NCI-H82 treated with DMSO at 0.1 percent for 48 hours (cell line): Measurements from ENCODE around the gene CTIF.

Experiments used
- DNase-seq: peaks from one replicate; lab custom pipeline; 2025; ENCODE audit not compliant: unreplicated experiment; lab: John Stamatoyannopoulos, UW

CTIF gene

DNA sequence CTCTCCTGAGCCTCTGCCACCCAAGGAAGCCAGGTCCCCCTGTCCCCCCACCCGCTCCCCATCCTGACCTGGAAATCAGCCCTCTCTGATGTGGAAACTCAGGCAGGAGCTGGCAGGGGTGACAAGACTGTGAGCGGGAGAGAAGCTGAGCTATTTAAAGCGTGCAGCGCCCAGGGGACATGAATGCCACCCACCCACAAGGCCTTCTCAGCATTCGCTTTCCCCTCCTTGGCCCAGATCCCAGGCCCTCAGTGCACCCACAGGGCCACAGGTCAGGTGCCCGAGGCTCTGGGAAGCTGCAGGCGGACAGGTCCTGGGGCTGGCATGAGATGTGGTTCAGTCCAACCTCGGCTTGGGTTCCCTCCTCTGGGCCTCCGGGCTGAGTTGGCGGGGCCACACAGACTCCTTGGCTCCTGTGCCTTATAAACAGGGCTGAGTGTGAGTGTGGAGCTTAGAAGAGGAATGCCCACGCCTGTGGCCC is 243.6 kb downstream of the CTIF start:
- DNase-seq, result no peak

DNA sequence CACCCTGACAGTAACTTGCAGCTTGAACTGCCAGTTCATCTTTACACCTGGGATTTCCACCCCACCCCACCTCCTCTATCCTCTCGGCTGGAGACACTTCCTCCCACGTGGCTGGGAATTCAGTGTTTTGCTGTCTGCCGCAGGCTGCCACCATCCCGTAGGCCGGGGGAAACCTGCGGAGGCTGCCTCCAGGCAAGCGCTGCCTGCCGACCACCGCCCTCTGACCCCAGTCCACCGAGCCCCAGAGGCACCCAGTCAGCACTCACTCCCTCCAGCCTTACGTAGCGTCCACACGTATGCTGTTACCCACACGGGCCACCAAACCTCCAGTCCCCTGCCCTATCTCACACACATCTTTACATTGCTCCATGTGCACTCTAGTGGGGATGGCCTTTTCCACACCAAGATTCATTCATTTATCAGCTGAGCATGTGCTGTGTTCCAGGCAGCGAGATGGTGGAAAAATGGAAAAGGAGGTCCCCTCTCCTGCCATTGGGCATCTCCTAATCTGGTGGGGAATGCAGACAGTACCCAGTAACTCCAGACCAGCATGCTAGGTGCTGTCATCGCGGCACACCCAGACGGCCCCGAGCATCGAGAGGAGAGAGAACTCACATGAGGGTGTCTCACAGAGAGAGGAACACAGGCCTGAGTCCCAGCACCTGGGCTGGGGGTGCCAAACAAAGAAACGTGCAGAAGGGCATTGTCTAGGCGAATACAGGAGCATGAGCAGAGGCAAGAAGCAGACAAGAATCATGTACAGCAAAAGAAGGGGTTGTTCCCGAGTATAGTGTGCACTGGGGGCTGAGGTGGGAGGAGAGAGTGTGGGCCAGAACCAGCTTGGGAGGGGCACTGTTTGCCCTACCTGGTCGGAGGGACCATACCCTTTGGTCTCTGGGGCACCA is 245.0 kb downstream of the CTIF start:
- DNase-seq, result no peak

GRCh38 chr18:48784656-48785055 is 245.8 kb downstream of the CTIF start:
- DNase-seq, result no peak

DNA sequence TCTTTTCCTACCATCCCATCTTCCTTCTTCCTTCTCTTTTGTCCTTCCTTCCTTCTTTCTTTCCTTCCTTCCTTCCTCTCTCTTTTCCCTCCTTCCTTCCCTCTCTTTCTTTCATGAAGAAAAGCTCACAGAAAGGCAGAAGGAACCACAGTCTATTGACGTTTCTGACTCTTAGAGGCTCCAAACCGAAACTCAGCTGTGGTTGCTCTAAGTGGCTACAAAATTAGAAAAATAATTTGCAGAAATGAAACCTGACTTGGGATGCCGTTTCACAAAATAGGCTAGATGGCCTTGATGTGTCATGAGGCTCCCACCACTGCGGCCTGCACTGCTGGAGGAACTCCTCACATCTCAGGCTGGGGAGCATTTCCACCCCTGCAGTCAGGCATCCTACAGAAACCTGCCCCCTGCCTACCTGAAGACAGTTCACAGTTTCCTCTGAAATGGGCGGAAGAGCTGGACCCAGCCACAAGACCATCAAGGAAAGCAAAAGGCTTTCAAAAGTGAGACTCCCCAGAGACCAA is 246.3 kb downstream of the CTIF start:
- DNase-seq, result no peak

DNA sequence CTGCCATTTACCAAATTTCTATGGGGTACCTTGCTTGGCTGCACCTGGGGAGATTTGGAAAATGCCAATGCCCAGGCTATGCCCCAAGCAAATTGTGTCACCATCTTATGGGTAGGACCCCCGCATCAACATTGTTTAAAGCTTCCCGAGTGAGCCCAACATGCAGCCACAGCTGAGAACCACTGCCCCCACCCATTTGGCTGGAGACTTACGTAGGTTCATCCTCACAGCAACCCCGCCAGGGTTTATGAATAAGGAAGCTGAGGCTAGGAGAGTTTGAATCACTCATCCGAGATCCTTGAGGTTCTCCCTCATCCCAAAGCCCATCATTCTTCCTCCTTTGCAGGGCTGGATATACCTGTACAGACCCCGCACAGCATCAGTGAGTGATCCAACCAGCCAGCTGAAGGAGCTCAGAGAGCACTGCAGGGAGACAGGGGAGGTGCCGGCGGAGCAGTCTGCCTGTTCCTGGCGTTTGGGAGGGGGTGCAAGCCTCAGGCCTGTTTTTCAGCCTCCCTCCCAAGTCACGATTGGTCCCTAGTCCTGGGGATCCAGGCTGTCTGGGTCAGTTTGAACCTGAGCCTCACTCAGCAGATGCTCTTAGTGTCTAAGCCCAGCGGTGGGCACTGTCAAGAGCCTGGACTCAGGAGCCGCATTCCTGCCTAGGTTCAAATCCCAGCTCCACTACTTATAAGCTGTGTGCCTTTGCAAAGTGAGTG is 247.1 kb downstream of the CTIF start:
- no peak for DNase-seq

GRCh38 chr18:48786455-48787202 is 247.8 kb downstream of the CTIF start:
- no peak for DNase-seq

DNA sequence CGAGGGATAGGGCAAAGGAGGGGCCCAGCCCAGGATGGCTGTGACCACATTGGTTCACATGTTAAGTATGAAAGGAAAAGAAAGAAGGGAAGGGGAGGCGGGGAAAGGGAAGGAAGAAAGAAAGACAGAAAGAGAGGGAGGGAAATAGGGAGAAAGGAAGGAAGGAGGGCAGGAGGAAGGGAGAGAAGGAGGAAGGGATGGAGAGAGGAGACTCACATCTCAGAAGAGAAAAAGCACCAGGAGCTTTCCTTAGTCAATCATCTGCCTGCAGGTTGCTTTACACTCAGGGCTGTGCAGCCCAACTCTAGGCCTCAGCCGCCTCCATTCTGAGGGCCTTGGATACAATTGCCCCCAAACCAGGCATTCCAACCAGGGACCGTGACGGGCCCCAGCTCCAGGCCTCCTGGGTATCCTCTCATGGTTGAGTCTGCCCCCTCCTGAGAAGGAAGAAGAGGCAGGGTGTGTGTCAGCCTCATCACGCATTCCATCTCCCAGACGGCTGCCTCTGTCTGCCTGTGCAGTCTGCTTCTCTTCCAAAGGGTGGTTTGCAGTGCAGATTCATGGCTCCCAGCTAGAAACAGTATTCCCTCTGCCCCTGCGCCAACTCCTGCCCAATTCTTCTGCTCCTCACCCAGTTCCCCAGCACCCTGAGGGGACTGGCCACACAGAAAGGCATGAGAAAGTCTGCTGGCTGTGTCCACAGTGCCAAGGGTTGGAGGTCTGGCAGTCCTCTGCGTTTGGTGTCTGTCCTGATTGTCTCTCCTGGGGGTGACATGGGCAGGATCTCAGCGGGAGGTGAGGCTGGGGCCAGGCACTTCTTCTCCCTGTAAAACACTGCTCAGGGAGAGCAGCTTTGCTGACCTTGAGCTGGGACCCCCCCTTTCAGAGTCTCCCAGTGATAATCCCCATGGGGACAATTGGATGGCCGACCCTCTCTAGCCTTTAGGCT is 248.6 kb downstream of the CTIF start:
- DNase-seq, result no peak

- no peak for DNase-seq
Measured at GRCh38 chr18:48788373-48788772, 249.5 kb downstream of the CTIF start.

DNA sequence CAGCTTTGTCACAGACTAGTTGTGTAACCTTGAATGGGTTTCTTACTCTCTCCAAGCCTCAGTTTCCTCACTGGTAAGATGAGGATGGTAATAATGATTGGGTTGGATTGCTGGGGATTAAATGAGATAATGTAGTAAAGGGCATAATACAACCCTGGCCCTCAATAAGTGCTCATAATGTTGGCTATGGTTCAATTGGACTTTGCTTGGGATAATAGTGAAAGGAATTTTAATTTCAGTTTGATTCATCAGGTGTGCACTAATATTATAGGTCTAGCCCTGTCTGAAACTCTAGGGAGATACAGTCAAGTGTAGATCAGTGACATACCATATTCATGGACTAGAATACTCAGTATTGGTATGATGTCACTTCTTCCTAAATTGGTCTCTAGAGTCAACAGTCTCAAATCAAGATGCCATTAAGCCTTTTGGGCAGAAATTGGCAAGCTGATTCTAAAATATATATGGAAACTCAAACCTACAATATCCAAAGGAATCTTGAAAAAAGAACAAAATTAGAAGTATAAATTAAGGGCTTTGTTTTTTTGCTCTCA is 250.5 kb downstream of the CTIF start:
- no peak for DNase-seq

DNA sequence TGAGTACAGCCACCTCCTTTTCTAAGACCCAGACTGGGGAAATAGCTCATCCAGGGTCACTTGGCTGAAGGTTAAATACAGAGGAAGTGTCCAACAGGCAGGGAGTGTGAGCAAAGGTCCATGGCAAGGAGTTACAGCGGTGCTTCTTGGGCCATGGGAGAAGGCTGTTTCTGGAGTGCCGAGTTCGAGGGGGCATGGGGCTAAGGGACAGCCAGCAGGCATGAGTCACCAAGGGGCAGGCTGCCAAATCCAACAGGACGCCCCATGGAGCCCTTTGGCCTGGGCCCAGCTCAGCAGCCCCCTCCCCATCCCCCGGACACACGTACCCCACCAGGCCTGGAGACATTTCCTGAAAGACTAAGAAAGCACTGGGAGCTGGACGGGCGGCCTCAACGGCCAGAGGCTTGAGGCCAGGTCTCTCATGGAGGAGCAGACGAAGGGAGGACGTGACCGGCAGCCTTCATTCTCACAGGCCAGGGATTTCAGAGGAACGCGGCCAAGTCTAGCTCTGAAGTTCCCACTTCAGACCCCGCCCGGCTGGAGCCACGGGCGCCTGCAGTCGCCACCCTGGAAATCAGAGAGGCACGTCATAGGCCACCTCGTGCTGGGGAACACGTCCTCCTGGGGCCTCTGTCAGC is 251.5 kb downstream of the CTIF start:
- DNase-seq, result no peak

DNA sequence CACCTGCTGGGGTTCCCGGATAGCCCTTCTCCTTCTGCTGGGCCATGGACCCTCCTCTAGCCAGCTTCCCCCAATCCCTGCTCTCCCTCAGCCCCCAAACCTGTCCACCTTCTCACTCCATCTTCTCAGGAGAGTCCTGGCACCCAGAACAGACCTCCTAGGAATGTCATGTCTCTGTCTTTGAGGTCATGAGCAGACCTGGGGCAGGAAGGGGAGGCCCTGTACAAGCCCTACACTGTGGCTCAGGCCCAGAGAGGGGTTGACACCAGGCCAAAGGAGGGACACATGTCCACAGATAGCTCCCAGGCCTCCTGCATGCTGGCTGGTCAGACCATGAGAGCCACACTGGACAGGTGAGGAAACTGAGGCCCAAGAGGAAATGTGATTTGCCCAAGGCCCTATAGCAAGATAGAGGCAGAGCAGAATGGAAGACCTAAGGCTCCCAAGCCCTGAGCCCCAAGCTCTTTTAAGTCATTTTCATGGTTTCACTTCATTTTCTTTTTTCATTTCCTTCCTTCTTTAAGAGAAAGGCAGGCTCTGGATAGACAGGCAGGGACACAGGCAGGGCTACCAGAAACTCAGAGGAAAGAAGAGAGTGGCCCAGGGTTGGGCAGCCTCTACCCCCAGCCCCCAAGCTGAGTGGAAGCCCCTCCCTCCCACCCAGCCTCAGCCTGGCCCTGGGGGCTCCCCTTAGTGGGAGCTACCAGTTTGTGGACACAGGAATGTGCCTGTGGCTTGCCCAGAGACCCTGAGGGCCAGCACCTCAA is 252.2 kb downstream of the CTIF start:
- DNase-seq, result no peak

- no peak for DNase-seq
Measured at GRCh38 chr18:48791636-48792105, 252.8 kb downstream of the CTIF start.

GRCh38 chr18:48792141-48792540 is 253.3 kb downstream of the CTIF start:
- no peak for DNase-seq

DNA sequence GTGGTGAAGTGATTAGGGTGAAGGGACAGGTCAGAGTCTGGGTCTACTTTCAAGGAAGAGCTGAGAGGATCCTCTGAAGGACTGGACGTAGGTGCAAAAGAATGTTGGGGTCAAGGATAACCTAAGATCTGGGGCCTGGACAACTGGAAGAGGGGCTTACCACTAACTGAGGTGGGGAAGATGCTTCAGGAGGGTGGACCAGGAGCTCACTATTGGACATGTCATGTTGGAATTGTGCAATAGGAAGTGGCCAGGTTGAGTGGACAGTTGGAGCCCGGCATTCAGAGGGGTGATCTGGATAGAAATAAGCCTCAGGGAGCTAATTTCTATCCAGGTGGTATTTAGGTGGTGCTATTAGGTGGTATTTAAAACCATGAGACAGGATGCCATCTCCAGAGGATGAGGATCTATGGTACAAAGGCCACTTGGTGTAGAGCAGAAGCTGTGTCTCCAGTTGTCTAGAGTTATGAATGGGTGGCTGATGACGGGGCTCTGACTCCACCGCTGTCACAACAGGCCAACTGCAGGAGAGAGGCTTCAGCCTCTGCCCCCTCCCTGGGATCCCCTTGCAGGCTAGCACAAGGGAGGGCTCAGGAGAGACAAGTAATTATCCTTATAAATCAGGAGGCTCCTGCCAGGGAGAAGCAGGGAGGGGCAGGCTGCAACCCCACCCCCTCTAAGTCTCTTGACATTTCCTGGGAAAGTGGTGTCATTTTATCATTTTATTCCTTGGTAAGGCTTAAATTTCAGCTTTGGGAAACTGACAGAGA is 254.0 kb downstream of the CTIF start:
- no peak for DNase-seq

- no peak for DNase-seq
Measured at GRCh38 chr18:48794251-48794970, 255.6 kb downstream of the CTIF start.

GRCh38 chr18:48795696-48796095 is 256.9 kb downstream of the CTIF start:
- DNase-seq, result no peak
